Nucleus accumbens (tissue), 56 donors: ENCODE measurements around the gene PIGZ.

Source experiments
- DNase-seq, 56 donors: peaks; one replicate each; lab custom pipeline; 2025; lab: John Stamatoyannopoulos, UW

Gene PIGZ

DNA sequence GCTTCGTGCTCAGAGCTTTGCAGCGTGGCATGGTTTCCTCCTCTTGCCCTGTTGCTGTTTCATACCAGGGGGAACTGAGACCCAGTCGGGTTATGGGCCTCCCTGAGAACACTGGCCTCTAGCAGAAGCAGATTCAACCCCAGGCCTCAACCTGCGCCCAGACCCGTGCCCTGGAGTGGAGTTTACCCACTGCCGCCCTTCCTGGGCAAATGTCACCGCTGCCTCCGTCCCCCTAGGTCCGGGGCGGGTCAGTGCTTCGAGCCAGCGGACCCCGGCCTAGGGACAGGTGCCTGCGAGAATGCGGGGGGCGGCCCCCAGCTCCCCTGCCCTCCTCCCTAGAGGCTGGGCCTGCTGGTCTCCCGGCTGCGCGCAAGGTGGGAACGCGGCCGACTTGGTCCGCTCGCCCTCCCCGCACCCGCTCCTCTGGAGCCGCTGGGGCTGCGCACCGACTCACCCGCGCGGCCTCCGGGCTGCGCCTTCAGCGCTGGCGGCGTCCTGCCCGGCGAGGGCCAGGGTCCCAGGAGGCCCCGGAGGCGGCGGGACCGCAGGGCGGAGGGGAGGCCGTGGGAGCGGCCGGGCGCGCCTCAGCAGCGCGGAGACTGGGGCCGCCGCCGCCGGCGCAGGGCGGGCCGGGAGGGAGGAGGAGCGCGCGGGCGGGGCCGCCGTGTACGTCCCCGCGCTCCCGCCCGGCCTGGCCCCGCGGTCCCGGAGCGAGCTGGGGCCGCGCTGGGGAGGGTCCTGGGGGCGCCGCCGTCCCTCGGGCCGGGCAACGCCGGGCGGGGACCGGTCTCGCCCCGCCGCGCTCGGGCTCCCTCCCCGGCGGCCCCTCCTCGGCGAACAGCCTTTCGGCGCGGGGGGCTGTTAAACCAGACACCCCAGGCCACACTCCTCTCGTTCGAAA, at the start of gene PIGZ:
Gene PIGZ, minus strand, starts transcription at position 601 of the 901 bp plus-strand sequence. CDS start 16,802 bp downstream, outside the sequence.
- peak in 14 of 56 donors; percentile 12 to 54 (median 22) for DNase-seq

DNA sequence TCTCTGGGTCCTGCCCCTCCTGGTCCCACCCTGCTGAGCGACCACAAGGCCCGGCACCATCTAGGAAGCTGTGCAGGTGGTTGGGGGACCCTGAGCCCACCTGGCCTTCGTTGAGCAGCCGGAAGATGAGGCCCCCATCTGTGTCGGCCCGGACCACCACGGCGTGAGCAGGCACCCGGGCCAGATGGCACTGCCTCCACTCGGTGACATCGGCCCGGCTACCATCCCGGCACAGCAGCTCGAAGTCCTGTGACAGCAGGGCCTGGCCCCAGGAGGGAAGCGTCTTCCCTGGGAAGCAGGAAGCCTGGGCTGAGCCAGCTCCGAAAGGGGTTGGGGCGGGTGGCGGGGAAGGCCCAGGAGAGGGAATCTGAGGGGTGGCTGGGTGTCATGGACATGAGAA, 48.4 kb upstream of the PIGZ start:
- DNase-seq: no peak

DNA sequence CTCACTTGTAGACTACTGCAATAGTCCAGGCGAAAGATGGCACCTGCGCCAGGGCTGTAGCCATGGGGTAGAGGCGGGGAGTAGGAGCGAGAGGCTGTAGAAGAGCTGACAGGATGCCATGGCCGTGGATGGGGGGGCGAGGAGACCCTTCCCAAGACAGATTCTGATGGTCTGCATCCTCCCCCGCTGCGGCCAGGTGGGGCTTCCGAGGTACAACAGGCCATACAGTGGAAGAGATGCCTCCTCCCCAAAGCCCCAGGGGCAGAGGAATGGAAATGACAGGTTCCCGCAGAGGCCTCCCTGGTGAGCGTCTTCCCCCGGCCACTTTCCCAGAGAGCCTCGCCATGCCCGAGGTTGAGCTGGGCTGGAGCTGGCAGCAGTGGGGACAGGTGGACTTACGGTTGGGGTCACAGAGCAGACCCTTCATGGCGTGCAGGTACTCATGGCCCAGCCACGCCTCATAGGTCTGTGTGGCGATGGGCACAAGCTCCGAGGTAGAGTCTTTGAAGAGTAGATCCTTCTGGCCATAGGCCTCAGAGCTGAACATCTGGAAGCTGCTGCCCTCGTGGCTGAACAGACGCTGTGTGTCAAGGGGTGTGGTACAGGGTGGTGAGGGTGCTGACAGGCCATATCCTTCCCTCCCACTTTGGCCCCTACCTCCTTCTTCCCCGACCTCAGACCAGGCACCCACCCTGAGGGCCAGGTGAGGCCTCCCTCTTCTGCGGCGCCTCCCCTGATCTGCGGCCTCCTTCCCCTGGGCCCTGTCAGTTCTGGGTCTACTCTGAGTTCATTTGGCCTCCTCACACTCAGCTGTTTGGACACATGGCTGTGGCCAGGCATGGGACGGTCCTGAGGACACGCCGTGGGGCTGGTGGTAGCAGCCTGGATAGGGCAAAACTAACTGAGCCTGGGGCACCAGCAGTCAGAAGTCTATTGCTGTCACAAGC, 47.4 kb upstream of the PIGZ start:
- no peak for DNase-seq

DNA sequence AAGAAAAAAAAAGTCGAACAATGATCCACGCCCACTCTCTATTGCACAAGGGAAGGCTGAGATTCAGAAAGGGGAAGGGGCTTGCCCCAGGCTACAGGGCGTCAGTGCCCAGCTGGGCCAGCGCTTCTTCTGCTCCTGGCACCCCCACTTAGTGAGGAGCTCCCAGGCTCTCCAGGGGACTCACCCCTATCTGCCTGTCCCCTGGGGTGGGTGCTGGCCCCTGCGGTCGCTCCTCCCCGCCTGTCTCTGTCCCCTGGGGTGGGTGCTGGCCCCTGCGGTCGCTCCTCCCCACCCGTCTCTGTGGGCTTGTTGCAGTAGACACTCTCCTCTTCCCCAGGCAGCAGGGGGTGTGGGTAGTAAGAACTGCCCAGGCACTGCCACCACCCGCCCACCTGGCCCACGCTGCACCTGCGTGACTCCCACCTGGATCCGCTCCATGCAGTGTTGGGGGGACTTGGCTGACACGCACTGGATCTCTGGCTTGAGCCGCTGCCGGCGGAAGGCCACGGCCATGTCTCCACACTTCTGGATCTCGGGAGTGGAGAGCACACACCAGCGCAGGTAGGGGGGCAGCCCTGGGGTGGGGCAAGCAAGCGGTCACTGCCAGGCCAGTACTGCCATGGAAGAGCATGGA, 46.4 kb upstream of the PIGZ start:
- no peak for DNase-seq

DNA sequence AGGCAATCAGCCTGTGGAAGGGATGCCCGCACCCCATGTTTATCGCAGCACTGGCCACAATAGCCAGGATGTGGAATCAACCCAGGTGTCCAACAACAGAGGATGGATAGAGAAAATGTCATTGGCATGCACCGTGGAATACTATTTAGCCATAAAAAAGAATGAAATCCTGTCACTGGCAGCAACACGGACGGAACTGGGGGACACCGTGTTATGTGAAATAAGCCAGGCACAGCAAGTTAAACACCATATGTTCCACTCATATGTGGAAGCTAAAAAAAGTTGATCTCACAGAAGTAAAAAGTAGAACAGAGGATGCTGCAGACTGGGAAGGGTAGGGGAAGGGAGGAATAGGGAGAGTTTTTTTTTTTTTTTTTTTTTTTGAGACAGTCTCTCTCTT, 45.4 kb upstream of the PIGZ start:
- no peak for DNase-seq

GRCh38 chr3:197012540-197012883, 43.9 kb upstream of the PIGZ start:
- DNase-seq: no peak

DNA sequence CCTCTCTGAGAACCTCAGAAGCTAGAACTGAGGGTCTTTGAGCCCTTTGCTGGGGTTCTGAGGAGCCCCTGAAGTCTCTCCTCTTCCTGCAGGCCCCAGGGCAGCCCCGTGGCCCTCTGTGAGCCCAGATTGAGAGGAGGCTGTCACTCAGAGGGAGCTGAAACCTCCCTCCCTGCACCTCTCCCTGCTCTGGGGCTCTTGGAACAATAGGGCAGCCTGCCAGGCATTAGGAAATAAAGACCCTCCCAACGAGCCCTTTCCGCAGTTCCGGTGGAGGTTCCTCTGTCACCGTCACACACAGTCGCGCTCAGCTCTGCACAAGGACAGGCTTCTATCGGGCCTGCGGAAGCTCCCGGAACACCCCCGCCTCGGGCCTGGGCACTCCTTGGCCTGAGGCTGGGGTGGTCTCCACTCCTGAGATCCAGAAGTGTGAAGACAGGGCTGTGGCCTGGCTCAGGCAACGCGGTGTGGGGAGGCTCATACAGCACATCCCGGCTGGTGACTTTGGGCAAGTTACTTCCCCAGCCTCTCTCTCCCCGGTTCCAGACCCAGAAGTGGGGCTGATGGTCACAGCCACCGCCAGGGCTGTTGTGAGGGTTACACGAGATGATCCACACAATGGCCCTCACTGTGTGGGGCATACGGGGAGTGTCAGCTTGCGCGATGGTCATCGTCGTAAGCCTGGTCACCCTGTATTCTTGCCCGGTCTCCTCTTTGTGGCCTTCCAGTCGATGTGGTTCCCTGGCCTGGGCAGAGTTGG, 43.3 kb upstream of the PIGZ start:
- no peak for DNase-seq

DNA sequence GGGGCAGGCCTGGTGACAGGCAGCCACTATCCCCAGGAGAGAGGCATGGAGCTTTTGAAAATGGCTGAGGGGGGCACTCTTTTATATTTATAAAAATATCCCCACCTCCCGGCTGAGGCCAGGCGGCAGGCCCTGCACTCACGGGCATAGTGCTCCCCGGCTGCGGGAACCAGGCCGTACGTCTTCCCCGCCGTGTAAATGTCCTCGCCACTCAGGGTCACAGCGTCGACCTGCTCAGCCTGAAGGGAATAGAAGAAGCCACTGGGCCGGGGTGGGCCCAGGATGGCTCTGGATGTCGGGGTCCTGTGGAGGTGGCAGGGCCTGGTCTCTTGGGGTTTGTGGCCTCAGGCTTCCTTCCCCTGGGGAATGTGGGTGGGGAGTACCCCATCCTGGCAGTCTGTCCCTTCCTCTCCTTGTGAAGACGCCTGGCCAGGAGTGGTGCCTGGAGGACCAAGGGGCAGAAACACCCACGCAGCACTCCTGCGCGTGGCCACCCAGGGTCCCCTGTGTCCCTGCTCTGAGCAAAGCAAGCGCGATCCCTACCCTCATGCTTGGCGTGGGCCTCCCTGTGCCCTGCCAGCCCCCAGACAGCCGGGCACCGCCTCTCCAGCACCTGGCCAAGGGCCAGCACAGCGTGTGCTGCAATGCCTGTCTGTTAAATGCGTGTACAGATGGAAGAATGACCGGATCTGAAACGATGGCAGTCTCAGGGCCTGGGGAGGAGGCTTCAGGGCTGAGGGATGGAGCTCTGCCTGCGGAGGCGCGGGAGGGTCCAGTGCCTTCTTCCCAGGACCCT, 42.1 kb upstream of the PIGZ start:
- no peak for DNase-seq

- no peak for DNase-seq
These were observed 40.9 kb upstream of the PIGZ start for GRCh38 chr3:197009532-197010019.

DNA sequence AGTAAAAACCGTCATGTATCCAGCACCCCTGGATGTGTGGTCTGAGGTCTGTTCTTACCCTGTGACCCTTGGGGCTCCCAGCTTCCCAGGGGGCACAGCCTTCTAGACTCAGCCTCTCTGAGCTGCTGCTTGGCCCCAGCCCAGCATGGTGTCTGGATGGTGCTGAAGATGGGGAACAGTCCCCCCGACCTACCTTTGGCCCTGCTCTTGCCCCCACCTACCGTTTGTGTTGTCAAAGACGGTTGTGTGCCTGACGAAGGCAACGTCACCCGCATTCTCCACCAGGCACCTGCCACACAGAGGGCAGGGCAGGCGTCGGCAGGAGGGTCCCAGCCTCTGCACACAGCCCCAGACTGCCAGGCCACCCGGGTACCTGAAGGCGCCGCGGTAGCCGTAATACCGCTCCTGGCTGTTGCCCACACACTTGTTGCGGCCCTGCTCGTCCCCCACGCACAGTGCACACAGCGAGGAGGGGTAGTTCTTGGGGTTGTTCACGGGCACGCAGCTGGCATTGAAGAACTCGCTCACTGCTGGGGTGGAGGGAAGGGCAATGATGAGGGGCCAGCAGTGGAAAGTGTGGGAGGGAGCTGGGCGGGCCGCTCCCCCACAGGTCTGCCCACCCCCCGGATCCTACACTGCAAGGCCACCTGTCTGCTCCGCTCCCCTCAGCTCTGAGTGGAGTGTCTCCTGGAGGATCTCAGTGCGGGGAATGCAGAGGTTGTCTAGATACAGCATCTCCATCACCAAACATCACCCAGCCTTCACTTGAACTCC, 40.0 kb upstream of the PIGZ start:
- DNase-seq: no peak

DNA sequence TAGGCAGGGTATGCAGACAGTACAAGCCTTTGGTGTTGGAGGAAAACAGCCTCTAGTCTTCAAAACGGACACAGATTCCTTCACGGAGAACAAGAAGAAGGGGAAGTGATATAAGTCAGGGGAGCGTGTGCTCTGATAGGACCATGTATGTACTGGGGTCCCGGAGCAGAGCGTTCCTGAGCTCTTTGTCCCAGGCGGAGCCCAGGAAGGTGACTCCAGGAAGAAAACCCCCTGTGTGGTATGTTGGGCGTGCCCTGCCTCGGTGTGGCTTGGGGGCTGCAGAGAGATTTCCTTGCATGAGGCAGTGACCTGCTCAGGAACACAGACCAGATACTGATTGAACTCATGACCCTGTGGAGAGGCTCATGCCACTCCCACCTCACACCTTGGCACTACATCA, 39.3 kb upstream of the PIGZ start:
- no peak for DNase-seq

DNA sequence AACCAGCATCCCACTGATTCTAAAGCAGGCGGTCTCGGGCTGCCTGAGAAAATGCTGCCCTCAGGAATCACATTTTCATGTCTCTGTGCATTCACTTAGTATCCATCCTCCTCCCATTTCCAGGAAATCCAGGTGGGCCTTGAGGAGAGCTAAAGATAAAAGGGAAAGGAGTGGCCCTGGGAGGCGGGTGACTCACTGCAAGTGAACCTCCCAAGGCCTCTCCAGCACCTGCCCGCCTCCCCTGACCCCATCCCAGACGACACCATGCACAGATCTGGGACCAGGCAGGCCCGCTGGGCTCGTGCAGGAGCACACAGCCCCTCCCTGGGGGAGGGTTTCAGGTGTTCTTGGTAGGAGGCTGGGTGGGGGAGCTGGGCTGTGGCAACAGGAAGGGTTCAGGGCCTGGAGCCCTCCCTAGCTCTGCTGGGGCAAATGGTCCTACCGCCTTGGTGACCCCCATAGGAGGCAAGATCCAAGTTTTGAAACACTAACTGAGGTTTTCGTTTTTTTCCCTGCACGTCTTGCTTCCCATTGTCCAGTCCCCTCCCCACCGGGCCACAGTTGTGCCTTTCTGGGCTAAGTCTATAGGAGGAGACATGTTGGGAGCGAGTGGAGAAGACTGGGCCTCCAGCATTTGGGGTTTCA, 38.8 kb upstream of the PIGZ start:
- DNase-seq: no peak

DNA sequence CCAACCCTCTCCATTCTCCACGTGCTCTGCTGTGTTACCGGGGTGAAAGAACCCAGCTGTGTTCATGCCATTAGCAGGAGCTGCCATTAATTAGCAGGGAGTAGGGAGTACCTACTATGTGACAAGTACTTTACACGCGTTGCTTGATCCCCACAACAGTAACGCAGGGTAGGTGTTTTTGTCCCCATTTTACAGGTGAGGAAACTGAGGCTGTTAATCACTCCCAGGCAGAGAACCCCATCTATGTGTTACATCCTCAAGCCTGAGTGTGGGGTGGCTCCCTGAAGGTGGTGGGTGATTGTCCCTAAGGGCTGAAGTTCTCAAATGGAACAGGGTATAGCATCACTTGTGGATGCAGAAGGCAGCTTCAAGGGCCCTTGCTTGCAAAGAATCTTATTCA, 38.2 kb upstream of the PIGZ start:
- DNase-seq: no peak

DNA sequence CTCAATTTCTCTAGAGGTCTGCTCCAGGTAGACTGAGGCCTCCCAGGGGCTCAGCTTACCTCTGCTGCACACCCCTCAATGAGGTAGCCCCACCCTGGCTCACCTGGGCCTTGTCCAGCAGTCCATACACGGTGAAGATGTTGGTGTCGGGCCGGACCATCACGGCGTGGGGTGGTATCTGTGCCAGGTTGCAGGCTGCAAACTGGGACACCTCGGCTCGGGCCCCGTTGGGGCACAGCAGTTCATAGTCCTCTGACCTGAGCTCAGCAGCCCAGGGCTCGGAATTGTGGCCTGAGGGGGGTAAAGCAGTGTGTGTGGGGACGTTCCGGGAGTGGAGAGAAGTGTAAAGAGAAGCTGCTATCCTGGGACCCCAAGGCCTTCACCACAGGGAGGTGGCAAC, 37.8 kb upstream of the PIGZ start:
- no peak for DNase-seq

- DNase-seq: peak in 6 of 56 donors; percentile 13 to 49 (median 34)
These were observed 35.1 kb upstream of the PIGZ start for GRCh38 chr3:197003461-197004385.

DNA sequence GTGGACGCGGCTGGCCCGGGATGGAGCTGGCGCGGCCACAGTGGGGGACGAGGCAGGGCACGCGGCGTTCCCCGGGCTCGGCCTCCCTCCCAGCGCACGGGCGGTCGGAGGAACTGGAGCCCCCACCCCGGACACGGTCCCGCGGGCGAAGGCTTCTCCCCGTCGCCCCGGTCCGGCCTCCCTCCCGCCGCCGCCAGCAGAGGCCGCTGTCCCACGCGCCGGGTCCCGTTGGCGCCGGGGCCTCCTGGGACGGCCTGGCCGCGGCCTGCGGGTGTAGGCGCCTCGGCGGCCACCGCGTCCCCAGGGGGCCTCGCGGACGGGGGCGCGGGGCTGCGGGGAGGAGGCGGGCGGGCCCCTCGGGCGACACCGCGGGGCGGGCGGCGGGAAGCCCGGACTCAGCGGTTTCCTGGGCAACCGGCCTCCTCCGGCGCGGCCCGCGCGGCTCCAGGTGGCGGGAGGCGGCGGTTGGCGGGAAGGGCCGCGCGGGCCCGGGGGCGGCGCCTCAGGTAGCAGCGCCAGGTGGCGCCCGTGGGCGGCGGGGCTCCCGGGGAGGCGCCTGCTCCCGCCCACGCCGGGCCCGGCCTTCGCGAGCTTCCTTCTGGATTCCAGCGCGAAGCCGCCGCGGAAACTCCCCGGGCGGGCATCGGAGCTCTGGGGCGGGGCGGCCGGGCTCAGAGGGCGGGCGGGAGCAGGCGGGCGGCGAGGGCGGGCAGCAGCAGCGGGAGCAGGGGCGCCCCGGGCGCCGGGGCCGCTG, 34.2 kb upstream of the PIGZ start:
- peak in 46 of 56 donors; percentile 12 to 84 (median 56) for DNase-seq
